IPS-NIHi7 (cell line): ENCODE data around the gene PSMG4.

ENCODE experiments used
- DNase-seq: peaks from one replicate; pipeline ENCODE4 v3.0.0; 2012; ENCODE audit warnings: mixed read lengths; ENCODE audit errors: extremely low spot score

Gene PSMG4

GRCh38 chr6:3308106-3308505 lies 49.4 kb downstream of the PSMG4 start:
- no peak for DNase-seq

GRCh38 chr6:3309391-3310050 lies 50.8 kb downstream of the PSMG4 start:
- DNase-seq: no peak

- DNase-seq: no peak
These were observed 51.3 kb downstream of the PSMG4 start for GRCh38 chr6:3310051-3310448.

GRCh38 chr6:3310703-3311102 lies 52.0 kb downstream of the PSMG4 start:
- DNase-seq: no peak

GRCh38 chr6:3311826-3312225 lies 53.1 kb downstream of the PSMG4 start:
- DNase-seq: no peak

GRCh38 chr6:3312604-3313231 lies 54.0 kb downstream of the PSMG4 start:
- no peak for DNase-seq

GRCh38 chr6:3314176-3314575 lies 55.4 kb downstream of the PSMG4 start:
- DNase-seq: no peak

- DNase-seq: no peak
These were observed 56.1 kb downstream of the PSMG4 start for GRCh38 chr6:3314621-3315467.

- DNase-seq: no peak
These were observed 57.1 kb downstream of the PSMG4 start for GRCh38 chr6:3315841-3316240.

DNA sequence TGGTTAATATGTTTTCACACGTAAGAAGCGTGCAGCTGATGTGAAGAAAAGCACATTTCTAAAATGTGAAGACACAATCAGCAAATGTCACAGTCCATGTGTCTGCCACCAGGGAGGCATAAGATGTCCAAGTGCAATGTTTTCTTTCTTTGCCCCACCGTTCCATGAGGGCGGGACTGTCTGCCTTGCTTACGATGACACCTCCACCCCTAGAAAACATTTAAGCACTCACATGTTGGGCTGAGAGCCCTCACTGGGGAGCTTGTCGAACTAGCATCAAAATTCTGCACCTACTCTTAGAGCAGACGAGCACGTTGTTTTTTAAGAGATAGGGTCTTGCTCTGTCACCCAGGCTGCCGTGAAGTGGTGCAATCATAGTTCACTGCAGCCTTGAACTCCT lies 57.6 kb downstream of the PSMG4 start:
- no peak for DNase-seq

DNA sequence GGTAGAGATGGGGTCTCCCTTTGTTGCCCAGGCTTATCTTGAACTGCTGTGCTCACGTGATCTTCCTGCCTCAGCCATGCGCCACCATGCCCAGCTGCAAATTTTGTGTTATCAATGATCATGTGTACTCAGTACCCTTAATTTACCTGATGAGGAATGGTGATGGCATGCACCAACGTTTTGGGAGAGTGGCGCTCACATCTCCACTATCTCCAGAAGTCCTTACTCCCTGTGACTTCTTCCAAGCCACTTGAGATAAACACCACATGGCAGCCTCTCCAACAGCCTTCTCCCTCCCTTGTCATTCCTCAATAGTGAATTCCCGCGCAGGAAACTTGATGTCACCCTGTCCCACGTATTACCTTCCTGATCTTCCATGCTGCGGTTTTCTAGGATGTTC lies 58.1 kb downstream of the PSMG4 start:
- DNase-seq: no peak
